ENCODE measurements around the gene PLA2G10.
"Not testable (repeated sequence)": the region's sequence is repeated elsewhere in the genome, so short reads cannot be mapped to it uniquely, and the experiment has no call there.

PLA2G10 gene

DNA sequence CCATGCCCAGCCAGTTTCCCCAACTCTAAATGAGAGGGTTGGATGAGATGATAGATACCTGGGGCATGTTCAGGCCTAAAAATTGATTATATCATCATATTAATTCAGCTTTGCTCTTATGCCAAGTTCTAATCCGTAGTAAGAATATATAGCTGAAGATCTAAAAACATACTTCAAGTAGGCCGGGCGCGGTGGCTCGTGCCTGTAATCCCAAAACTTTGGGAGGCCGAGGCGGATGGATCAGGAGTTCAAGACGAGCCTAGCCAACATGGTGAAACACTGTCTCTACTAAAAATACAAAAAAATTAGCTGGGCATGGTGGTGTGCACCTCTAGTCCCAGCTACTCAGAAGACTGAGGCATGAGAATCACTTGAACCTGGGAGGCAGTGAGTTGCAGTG, 12.0 kb downstream of the PLA2G10 start:
- Histone ChIP-seq H3K27ac (no peak overlapping the region), H3K4me3 (ENCODE audit: low read depth, low read length) (no peak overlapping the region), H3K27me3 (replicated peaks) (no peaks in the 10 kb centered on the region), H3K36me3 (replicated peaks) (no peaks in the 10 kb centered on the region)
- TF ChIP-seq, protein P1, sequence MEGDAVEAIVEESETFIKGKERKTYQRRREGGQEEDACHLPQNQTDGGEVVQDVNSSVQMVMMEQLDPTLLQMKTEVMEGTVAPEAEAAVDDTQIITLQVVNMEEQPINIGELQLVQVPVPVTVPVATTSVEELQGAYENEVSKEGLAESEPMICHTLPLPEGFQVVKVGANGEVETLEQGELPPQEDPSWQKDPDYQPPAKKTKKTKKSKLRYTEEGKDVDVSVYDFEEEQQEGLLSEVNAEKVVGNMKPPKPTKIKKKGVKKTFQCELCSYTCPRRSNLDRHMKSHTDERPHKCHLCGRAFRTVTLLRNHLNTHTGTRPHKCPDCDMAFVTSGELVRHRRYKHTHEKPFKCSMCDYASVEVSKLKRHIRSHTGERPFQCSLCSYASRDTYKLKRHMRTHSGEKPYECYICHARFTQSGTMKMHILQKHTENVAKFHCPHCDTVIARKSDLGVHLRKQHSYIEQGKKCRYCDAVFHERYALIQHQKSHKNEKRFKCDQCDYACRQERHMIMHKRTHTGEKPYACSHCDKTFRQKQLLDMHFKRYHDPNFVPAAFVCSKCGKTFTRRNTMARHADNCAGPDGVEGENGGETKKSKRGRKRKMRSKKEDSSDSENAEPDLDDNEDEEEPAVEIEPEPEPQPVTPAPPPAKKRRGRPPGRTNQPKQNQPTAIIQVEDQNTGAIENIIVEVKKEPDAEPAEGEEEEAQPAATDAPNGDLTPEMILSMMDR (IDR thresholded peaks at IDR 0.05; ENCODE audit: low read depth, low read length, missing control alignments) = no peak
- DNase-seq = no peak
- in situ Hi-C loops (cut with HindIII; ENCODE audit: low pct_ligation_motif_present, low sequenced_read_pairs) = no loop called here

DNA sequence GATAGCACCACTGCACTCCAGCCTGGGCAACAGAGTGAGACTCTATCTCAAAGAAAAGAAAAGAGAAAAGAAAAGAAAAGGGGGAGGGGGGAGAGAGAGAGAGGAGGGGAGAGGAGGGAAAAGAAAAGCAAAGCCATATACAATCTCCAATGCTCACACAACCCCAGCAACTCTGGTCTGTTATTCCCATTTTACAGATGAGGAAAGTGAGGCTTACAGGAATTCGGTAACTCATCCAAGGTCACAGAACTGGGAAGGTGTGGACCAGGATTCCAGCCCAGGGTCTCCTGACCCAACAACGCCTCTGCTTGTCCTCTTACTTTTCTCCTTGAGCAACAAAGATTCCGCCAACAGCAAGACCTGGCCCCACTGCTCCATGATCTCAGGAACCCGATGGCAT, 13.0 kb downstream of the PLA2G10 start:
- H3K27ac ChIP-seq = no peak overlapping the region
- in situ Hi-C loops (cut with HindIII; ENCODE audit: low pct_ligation_motif_present, low sequenced_read_pairs) = no loop called here
- H3K36me3 ChIP-seq (replicated peaks) = no peaks in the 10 kb centered on the region
- no peak overlapping the region for H3K4me3 ChIP-seq (ENCODE audit: low read depth, low read length)
- TF ChIP-seq, protein P1 (IDR thresholded peaks at IDR 0.05; ENCODE audit: low read depth, low read length, missing control alignments) = no peak
- no peak for DNase-seq
- H3K27me3 ChIP-seq (replicated peaks) = no peaks in the 10 kb centered on the region

DNA sequence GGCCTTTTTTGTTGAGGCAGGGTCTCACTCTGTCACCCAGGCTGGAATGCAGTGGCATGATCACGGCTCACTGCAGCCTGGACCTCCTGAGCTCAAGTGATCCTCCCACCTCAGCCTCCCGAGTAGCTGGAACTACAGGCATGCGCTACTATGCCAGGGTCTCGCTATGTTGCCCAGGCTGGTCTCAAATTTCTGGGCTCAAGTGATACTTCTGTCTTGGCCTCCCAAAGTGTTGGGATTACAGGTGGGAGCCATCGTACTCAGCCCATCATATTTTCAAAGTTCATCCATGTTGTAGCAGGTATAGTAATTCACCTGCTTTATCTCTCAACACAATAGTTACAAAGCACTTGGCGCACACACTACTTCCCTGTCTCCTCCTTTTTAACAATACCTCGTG, 13.7 kb downstream of the PLA2G10 start:
- DNase-seq; H3K36me3 ChIP-seq (replicated peaks); H3K4me3 ChIP-seq (ENCODE audit: low read depth, low read length); H3K27me3 ChIP-seq (replicated peaks); H3K27ac ChIP-seq; in situ Hi-C loops (cut with HindIII; ENCODE audit: low pct_ligation_motif_present, low sequenced_read_pairs): not testable (repeated sequence)

DNA sequence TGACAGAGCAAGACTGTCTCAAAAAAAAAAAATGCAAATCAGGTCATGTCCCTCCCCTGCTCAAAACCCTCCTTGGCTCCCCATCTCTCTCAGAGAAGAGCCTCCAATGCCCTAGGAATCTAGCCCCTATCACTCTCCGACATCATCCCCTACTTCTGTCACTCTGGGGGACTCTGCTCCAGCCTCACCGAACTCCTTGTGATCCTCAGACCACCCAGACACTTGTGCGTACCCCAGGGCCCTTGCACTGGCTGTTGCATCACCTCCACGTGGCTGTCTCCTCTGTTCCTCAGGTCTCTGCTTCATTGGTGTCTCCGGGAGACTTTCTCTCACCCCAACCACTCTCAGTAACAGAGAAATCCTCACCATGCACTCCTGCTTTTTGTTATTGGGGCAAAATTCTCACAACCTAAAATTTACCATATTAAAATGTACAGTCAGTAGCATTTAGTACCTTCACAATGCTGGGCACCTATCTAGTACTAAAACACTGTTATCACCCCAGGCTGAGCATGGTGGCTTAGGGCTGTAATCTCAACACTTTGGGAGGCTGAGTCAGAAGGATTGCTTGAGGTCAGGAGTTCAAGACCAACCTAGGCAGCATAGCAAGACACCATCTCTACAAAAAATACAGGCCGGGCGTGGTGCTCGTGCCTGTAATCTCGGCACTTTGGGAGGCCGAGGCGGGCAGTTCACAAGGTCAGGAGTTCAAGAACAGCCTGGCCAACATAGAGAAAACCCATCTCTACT, 15.2 kb downstream of the PLA2G10 start:
- TF ChIP-seq, protein P1 (IDR thresholded peaks at IDR 0.05; ENCODE audit: low read depth, low read length, missing control alignments) = no peak
- Histone ChIP-seq H3K27me3 (replicated peaks) (no peaks in the 10 kb centered on the region), H3K36me3 (replicated peaks) (no peaks in the 10 kb centered on the region), H3K4me3 (ENCODE audit: low read depth, low read length) (no peak overlapping the region), H3K27ac (no peak overlapping the region)
- DNase-seq = no peak
- in situ Hi-C loops (cut with HindIII; ENCODE audit: low pct_ligation_motif_present, low sequenced_read_pairs) = no loop called here

DNA sequence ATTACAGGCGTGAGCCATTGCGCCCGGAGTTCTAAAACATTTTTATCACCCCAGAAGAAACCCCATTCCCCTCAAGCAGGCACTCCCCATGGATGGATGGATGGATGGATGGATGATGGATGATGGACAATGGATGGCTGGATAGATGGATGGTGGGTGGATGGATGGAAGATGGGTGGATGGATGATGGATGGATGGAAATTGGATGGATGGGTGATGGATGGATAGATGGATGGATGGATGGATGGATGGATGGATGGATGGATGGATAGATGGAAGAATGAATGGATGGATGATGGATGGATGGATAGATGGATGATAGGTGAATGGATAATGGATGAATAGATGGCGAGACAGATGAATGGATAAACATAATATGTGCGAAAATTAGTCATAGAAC, 16.5 kb downstream of the PLA2G10 start:
- Histone ChIP-seq H3K27ac (no peak overlapping the region), H3K36me3 (replicated peaks) (no peaks in the 10 kb centered on the region), H3K27me3 (replicated peaks) (no peaks in the 10 kb centered on the region), H3K4me3 (ENCODE audit: low read depth, low read length) (no peak overlapping the region)
- DNase-seq = no peak
- in situ Hi-C loops (cut with HindIII; ENCODE audit: low pct_ligation_motif_present, low sequenced_read_pairs) = no loop called here
- TF ChIP-seq, protein P1 (IDR thresholded peaks at IDR 0.05; ENCODE audit: low read depth, low read length, missing control alignments) = no peak

DNA sequence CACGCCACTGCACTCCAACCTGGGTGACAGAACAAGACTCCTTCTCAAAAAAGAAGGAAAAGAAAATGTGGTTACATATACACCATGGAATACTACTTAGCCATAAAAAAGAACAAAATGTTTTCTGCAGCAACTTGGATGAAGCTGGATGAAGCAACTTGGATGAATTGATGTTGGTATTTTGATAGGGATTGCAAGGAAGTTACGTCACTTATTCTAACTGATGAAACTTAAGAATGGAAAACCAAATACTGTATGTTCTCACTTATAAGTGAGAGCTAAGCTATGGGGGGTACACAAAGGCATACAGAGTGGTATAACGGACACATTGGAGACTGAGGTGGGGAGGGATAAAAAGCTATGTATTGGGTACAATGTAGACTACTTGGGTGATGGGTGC, 17.5 kb downstream of the PLA2G10 start:
- no peaks in the 10 kb centered on the region for H3K36me3 ChIP-seq (replicated peaks)
- no peak overlapping the region for H3K27ac ChIP-seq
- TF ChIP-seq, protein P1 (IDR thresholded peaks at IDR 0.05; ENCODE audit: low read depth, low read length, missing control alignments) = no peak
- in situ Hi-C loops (cut with HindIII; ENCODE audit: low pct_ligation_motif_present, low sequenced_read_pairs) = no loop called here
- DNase-seq = no peak
- no peak overlapping the region for H3K4me3 ChIP-seq (ENCODE audit: low read depth, low read length)
- H3K27me3 ChIP-seq (replicated peaks) = no peaks in the 10 kb centered on the region

Measured in brain microvascular endothelial cell (primary cell).